HG02678 (cell line): Measurements from ENCODE around the gene GPR160.

Experiments
- ATAC-seq: cut with Tn5 transposase; IDR thresholded peaks from one replicate; pipeline ENCODE4 v1.9.1; 2021; ENCODE audit warnings: mild to moderate bottlenecking, moderate library complexity; ENCODE audit not compliant: unreplicated experiment

The GPR160 gene

DNA sequence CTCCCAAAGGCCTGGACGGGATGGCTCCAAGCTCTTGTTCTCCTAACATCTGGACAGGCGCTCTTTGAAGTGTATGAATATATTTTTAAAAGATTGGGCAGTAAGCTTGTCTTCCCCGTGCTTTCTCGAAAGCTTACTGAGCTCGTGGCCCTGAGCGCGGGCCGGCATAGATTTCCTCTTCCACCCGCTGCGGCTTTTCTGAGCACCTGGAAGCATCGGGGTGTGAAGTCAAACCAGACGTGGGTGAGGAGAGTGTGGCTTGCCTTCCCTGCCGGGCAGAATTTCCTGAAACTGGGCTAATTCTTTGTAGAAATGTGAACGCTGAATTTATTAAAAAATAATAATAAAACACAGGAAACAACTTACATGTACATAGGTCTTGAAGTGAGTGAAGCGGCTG lies 25.9 kb downstream of the GPR160 start:
- no peak for ATAC-seq

DNA sequence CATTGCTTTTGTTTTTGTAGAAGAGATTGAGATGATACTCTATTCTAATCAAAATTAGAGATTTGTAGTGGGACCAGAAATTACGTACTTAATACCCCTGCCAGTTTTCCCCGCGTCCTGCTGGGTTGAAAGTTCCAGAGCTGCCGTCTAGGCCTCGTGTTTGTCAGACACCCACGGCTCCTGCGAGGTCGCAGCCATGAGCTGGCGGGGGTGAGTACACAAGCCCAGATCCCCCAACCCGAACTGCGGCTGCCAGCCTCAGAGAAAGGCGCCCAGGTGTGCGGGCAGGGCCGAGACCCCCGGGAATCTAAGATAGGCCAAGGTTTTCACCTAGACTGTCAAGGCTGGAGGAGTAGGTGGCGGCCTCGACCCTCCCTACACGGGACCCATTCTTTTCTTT lies 26.3 kb downstream of the GPR160 start:
- ATAC-seq: no peak

DNA sequence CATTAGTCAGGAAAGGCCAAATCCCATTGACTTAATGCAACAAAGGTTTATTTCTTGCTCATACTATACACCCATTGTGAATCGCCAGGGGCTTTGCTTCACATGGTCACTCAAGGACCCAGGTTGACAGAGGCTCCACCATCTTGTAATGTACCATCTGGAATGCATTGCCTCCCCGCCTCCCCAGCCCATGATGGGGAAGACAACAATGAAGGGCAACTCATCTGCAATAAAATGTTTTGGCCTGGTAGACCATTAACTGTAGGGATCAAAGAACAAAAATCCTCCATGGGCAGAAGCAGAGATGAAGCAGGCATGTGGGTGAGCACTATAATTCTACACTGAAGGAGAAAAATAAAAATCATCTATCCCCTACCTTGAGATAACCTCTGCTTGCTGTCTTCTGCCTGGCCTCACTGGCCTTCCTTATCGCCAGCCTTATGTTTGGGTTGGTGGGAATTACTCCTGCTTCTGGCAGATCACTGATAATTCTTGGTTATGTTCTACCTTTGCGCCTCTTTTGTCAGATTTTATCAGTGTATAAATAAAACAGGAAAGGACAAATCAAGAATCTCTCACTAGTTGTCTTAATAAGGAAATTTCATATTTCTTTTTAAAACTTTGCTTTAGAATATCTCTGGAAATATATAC lies 37.8 kb downstream of the GPR160 start:
- ATAC-seq: no peak

DNA sequence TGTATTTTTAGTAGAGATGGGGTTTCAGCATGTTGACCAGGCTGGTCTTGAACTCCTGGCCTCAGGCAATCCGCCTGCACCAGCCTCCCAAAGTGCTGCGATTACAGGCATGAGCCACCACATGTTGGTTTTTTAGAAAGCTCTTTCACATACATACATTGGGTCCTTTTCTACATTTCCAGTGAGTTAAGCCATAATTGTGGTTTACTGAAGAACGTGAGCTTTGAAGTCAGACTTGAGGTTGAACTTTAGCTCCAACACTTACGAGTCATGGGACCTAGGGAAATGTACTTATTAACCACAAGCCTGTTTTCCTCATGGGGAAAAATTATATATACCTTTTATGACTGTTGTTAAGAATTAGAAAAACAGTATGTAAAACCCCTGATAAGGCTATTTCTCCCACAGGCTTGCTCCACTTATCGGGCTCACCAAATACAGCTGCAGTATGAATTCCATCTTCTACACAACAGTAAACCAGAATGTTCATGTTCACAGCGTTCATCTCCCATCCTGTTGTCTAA lies 39.0 kb downstream of the GPR160 start:
- no peak for ATAC-seq

DNA sequence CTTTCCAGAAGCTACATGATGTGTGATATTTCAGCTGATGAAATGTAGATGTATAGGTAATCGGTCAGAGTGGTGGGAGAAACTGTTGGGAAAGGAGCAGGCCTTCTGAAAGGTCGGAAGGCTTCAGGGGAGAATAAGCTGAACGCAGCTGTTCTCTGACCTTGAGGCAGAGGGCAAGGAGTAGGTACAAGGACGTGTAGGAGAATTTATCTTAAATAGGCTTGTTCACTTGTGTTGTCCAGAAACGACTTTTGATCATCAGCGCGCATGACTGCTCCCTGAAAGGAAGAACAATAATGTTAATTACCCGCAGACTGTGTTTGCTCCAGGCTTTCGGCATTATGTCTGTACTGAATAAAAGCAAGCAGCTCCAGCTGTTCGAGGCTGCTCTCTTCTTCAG lies 39.6 kb downstream of the GPR160 start:
- no peak for ATAC-seq

DNA sequence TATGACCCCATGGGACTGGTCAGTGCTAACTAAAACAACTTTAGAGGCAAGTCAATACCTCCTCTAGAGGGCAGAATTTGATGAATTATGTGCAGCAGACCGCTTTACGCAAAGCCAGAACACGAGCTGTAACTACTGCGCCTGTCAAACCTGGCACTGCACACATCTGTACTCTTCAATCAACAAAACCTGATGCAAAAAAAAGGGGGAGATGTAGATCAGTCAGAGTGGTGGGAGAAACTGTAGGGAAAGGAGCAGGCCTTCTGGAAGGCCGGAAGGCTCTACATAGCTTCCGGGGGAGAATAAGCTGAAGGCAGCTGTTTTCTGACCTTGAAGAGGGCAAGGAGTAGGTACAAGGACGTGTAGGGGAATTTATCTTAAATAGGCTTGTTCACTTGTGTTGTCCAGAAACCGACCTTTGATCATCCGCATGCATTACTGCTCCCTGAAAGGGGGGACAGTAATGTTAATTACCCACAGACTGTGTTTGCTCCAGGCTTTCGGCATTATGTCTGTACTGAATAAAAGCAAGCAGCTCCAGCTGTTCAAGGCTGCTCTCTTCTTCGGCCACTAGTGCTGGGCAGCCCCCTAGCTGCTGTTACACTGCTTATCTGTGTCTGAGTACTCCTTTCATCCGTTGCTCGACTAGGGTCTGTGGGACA lies 41.0 kb downstream of the GPR160 start:
- ATAC-seq: no peak

DNA sequence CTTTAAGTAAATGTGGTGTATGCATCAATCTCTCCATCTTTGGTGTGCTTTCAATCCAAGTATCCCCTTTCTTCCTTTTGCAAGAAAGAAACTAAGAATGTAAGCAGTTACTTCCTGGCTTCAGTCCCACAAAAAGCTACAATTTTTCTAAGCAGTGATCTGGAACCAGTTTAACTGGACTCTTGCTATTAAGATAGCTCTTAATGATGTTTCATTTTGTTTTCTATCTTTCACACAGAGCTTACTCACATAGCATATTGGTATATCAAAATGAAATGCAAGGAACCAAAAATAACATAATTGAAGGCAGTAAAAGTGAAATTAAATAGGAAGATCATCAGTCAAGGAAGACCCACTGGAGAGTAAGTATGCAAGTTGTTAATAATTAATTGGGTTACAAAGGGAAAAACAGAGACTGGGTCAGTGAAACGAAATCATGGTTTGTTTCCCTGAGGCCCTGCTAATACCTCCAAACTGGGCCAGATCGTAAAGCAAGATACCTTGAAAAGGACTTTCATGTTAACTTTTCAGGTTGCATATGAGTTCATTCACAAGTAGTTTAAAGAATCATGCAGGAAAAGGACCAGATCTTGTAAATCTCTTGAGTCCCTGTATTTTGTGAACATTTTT lies 41.9 kb downstream of the GPR160 start:
- ATAC-seq: no peak

DNA sequence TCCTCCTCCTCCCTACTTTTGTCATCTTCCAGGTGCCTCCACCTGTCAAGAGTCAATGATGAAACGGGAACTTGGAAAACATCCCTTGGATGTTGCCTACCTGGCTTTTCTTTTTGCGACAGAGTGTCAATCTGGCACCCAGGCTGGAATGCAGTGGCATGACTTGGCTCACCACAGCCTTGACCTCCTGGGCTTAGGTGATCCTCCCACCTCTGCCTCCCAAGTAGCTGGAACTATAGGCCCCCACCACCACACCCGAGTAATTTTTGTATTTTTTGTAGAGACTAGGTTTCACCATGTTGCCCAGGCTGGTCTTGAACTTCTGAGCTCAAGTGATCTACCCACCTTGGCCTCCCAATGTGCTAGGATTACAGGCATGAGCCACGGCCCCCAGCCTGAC lies 42.8 kb downstream of the GPR160 start:
- ATAC-seq: no peak

DNA sequence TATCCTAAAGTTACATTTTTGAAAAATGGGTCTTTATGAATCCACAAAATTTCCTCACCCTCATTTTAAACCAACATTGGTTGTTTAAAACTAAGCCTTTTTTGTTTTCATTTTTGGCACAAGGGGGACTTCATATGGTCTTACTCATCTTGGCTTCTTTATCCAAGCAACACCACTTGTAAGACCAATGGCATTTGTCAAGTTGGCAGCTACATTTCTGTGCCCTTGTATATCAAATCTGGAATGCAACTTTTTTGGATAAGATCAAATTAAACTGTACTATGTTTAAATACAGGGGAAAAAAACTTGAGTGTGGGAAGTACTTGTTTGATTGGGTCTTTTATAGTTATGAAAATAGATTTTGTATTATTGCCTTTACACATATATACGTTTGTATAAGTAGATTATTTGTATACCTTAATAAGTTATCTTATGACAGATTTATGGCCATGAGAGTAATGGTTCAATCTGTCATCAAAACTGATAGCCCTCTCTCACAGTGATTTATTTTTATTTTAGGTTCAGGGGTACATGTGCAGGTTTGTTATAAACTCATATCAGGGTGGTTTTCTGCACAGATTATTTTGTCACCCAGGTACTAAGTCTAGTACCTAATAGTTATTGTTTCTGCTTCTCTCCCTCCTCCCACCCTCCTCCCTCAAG lies 43.4 kb downstream of the GPR160 start:
- no peak for ATAC-seq

DNA sequence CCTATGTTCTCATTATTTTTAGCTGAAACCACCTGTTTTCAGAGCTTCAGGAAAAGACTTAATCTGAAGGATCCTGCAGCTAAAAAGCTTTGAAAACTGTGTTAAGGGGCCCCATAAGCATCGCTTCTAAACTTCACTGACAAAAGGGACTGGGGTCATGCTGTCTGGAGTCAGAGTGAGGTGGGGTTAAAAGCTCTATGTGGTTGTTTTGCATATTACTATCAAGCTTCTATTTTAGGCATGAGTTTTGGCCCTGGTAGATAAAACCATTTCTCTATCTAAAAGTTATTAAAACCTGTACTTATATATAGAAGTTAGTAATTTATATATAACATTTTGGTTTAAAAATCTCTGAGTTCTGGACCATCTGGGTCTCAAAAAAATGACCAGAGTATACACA lies 45.5 kb downstream of the GPR160 start:
- ATAC-seq: no peak

DNA sequence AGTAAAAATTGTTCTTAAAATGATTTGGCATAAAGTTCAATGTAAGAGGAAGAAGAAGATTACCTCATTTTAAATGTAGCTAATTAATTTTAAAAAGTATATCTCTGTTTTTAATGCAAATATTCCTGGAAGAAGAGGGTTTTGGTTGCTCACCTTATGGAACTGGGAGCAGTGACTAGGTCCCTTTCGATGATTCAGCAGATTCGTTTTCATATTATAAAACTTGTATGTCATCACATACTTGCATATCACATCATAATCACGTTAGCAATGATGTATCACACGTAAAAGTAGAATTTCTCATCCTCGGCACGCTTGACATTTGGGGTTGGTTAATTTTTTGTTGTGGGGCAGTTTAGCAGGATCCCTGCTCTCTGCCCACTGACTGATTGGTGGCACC lies 47.6 kb downstream of the GPR160 start:
- no peak for ATAC-seq

DNA sequence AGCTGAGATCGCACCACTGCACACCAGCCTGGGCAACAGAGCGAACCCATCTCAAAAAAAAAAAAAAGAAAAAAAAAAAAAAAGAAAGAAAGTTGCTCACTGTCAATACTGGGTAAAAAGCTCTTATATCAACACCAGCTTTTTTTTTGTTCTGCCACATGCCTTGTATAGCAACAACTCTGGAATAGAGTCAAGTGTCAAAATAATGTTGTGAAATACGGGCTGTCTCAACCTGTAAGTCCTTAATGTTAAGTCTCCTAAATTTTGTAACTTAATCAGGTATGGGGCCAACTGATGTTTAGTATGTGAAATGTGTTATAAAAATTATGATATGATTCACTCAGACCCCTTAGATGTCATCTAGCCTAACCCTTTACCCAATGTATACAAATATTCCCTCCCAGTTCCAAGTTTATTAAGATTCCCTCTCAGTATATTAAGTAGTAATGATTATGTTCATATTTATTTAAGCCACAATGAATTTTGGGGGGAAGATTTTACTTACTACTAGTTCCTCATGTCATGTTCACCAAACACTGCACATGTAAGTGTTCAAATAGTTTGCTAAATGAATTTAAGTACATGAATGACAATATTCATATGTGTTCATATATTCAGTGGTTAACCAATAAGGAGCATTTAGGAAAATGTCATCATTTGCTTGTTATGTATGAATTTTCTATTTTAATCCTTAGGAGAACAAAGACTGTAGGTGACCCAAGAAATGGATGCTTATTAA lies 52.2 kb downstream of the GPR160 start:
- ATAC-seq: no peak

DNA sequence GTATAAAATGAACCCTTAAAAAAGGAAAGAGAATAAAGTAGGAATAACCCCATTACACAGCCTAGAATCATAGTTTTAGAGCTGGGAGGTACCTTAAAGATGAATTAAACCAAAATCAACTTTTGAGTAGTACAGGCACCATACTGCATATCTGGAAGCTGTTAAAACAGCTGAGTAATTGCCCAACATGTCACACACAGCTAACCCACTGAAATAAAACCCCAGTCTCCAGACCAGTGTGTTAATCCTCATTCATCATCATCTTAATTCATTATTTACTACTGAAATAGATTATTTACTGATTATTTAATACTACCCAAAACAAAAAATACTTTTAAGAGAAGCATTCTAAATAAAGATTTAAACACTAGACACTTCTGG lies 52.8 kb downstream of the GPR160 start:
- ATAC-seq: no peak

DNA sequence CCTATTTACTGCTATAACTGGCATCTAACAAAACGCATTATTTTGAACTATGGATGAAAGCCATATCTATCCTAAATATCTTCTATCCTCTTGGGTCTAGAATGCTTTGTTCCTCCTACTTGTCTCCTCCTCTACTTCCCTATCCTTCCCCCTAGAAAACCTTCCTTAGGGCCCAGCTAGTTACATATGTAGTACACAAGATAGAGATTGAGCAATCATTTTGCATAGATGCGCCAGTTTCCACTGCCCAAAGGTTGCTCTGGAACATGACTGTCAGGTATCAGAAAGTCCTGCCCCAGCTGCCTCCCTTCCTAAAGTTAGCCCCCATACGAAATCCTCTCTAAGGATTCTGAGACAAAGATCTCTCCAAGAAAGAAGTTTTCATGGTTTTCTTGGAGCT lies 55.1 kb downstream of the GPR160 start:
- ATAC-seq: no peak

DNA sequence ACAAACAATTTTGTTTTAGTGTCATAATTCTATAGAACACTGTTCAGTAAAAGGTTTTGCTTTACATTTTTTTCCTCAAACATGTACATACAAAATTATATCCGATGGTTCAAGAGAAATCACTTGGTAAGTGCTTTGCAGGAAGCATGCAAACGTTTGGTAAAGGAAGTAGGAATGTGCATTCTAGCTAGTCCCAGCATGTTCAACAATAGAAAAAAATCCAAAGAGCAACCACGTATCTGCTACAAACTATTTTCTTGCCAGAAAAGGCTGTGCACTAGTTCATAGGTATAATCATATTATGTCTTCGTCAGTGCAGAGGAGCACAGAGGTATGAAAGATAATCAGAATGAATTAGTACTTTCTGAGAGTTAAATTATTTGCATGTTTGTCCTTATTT lies 58.0 kb downstream of the GPR160 start:
- no peak for ATAC-seq

DNA sequence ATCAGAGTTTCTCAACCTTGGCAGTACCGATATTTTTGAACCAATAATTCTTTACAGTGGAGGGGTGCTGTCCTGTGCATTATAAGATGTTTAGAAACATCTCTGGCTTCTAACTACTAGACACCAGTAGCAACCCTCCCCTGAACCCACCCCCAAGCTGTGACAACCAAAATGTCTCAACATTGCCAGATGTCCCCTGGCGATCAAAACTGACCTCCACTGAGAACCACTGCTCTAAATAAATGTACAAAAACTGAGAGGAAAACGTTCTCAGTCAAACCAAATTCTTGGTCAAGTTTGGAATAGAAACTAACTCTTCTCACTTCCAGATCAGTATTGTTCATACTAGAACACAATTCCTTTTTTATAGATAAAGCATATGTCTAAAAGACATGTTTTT lies 58.5 kb downstream of the GPR160 start:
- ATAC-seq: no peak

DNA sequence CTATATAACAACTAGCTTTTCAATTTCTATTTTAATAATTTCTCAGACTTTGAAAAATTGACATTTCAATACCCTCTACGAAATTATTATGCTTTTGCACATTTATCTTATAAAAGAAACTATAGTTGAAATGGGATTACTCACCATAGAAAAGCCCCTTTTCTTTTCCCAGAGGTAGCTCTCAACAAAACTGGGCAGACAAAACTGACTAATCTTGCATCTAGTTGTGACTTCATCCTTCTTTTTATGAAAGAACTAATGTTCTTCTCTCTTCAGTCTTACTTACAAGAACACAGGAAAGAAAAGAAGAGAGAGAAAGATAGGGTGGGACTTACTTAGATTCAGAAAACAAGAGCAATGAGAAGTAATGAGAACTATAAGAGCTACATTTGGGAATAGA lies 61.0 kb downstream of the GPR160 start:
- ATAC-seq: no peak

DNA sequence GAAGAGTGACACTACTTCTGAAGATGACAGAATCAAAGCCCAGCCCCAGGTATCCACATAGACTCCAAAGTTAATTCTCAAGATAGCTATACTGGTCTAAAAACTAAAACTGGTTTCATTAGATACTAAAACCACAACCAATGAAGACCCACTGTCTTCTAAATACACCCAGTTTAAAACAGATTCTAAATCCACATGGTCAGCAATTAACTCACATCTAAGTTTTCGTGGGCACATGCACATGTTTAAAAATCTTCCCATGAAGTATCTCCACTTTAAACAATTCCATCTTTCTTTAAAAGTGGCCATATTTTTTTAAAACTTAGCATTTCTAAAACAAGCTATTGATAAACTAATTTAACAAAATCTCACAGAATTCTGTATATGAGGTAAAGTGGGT lies 63.1 kb downstream of the GPR160 start:
- ATAC-seq: no peak

DNA sequence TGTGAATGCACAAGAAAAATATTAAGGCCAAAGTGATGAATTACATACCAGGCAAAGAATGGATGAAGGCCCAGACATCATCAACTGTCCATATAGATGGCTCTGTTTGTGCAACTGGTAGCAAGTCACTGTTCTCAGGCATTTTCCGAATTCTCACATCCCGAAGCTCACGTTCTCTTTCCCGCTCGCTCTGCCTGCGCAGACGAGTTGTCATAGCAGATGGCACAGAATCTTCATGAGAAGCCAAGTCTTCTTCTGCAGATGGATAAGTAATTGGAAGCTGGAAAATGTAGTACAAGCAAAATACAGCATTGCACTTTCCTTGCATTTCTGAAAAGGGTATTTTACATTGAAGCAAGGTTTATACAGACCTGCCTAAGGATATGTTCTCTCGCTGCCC lies 64.6 kb downstream of the GPR160 start:
- ATAC-seq: no peak

DNA sequence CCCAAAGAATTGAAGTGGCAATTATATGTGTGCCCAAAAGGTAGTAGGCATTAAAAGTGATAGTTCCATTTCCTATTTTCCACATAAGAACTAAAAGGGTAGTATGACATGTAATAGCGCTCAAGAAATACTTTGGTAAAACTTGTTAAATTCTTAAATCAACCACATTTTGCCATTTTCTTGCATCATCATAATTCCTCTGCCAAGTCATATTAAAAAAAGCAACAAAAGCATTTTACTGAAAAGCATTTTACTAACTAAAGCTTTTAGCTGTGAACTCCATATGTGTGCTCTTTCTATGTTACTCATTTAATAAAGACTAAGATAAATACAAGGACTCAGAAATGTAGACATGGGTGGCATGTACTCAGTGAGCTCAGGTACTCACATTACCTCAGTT lies 70.1 kb downstream of the GPR160 start:
- ATAC-seq: no peak

DNA sequence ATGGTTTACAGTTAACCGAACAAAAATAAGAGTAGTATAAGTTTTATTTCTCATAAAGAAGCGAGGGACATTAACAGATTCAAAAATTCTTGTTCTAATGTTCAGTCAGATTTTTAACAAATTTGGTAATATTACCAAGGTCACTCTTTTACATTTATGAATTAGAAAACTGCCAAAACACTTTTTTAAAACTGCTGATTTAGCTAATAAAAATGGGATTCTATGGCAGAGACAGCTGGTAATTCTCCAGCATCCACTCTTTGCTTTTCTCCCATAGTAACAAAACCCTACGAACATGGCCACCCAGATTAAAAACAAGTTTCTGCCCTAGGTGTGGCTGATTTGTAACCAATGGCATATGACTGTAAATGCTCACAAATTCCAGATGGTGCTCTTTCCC lies 71.2 kb downstream of the GPR160 start:
- ATAC-seq: no peak
